ENCODE data around the gene DLK2.
A peak's percentile ranks its signal among the peaks of the same experiment; 100 is the strongest.

DNA sequence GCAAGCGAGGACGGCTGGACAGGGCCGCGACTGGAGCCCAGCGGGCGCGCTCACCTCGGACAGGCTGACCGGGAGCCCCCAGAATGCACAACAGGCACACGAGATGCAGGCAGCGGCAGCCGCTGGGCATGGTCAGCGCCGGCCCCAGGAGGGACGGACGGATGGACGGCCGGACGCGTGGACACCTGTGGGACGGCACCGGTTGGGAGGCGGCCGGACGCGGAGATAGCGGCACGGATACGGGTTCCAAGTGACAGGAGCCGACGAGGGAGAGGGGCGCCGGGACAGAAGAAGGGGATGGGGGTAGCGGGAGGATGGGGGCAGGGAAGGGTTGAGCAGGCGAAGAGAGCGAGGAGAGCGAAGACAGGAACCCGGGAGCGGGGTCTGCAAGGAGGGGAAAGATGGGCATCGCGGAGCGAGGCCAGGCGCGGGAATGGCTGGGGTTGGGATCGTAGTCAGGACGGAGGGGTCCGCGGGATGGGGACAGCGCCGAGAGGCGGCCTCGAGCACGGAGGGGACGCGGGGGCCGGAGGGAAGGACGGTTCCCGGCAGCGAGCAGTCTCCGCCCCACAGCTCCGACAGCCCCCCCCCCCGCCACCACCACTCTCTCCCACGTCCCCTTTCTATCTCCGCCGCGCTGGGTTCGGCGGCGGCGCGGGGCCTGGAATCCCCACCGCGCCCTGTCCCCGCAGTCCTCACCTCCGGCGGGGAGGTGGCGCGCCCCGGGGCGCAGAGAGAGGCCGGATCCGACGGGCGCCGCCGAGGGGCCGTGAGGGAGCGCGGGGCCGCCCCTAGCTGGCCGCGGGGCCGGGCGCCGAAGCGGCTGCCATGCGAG, 435 bp downstream of the DLK2 start:
- TF ChIP-seq, protein P1, sequence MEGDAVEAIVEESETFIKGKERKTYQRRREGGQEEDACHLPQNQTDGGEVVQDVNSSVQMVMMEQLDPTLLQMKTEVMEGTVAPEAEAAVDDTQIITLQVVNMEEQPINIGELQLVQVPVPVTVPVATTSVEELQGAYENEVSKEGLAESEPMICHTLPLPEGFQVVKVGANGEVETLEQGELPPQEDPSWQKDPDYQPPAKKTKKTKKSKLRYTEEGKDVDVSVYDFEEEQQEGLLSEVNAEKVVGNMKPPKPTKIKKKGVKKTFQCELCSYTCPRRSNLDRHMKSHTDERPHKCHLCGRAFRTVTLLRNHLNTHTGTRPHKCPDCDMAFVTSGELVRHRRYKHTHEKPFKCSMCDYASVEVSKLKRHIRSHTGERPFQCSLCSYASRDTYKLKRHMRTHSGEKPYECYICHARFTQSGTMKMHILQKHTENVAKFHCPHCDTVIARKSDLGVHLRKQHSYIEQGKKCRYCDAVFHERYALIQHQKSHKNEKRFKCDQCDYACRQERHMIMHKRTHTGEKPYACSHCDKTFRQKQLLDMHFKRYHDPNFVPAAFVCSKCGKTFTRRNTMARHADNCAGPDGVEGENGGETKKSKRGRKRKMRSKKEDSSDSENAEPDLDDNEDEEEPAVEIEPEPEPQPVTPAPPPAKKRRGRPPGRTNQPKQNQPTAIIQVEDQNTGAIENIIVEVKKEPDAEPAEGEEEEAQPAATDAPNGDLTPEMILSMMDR (IDR thresholded peaks at IDR 0.05) = no peak
- no peak for TF ChIP-seq EZH2 (IDR thresholded peaks at IDR 0.05)
- TF ChIP-seq EZH2phosphoT487 (IDR thresholded peaks at IDR 0.05) = peak; percentile 34
